NCI-H1436 treated with DMSO at 0.1 percent for 48 hours (cell line): ENCODE results near the gene RPS21.
"Not testable (repeated sequence)": the region's sequence is repeated elsewhere in the genome, so short reads cannot be mapped to it uniquely, and the experiment has no call there.

Experiments
- DNase-seq: peaks from one replicate; lab custom pipeline; 2025; lab: John Stamatoyannopoulos, UW

The RPS21 gene

DNA sequence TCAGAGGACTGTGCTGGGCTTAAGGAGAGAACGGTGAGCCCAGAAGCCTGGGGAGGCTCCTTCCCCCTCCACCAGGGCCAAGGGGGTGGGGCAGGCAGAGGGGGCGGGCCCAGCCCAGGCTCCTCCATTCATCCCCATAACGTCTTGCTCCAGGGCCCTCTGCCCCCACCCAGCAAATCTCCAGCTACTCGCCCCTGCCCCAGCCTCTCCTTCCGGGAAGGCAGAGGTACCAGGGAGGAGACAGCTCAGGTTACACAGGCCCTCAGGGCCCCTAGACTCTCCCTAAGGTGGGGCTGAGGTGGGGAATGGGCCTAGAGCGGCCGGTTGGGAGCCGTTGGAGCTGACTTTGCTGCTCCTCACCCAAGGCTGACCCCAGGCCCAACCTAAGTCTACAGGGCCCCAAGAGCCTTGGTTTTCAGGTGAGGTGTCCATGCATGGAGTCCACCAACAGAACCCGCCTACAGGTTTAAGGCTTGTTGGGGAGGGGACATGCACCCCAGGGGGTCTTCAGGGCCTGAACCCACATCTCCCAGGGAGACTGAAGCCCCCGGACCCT is 21.0 kb upstream of the RPS21 start:
- DNase-seq, result no peak

GRCh38 chr20:62366370-62367135 is 20.4 kb upstream of the RPS21 start:
- peak; percentile 37 for DNase-seq

DNA sequence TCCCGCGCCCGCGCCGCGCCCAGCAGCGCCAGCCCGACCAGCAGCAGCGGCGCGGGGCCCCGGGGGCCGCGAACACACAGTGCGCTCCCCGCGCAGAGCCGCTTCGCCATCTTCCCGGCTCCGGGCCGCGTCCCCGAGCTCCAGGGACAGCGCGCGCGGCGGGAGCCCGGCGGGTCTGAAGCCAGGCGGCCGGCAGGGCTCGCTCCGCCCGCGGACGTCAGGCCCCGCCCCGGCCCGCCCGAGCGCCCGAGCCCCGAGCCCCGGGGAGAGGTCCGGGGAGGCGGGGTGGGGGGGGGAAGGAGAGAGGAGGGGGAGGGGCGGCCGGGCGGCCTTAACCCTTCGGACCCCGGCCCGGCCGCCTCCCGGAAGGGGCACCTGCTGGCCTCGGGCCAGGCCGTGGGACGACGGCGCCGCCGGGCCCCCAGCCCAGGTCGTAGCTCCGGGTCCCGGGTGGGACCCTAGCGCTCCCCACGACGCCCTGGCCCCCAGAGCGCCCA is 19.7 kb upstream of the RPS21 start, which contains the start of gene LAMA5:
Gene LAMA5, minus strand, starts transcription at position 177 of the 497 bp plus-strand sequence. Its CDS starts 67 bp downstream, at position 110.
- DNase-seq, result no peak

DNA sequence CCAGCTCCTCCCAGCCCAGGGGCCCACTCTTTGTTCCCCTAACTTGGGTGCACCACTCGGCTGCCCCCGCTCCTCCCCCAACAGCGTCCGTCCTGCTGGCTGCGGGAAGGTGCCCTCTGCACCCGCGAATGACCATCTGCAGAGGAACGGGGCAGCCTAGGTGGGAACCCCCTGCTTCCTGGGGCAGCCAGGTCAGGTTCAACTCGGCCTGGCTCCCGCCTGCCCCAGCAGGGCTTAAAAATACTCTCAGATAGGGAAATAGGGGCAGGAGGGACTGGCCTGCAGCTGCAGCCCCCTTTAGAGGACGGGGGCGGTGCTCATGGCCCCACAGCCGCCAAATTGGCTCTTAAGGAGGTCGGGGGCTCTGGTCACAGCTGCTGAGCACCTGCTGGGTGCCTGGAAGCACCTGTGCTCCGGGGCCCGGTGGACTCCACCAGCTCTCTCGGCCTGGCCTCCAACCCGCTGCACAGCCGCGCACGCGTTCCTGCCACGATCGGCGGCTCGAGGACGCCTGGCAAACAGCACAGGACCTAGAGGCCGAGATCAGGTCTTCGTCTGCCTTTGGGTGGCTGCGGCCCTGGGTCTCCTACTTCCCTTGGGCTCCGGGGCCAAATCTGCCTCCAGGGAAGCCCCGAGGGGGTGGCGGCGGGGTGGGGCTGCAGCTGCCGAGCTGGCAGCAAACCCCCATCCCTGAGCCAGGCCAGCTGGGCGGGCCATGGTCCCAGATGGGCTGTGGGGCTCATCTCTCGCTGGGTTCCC is 19.1 kb upstream of the RPS21 start:
- DNase-seq, result no peak

GRCh38 chr20:62368392-62368975 is 18.4 kb upstream of the RPS21 start:
- no peak for DNase-seq

GRCh38 chr20:62368976-62369814 is 17.7 kb upstream of the RPS21 start:
- DNase-seq, result no peak

DNA sequence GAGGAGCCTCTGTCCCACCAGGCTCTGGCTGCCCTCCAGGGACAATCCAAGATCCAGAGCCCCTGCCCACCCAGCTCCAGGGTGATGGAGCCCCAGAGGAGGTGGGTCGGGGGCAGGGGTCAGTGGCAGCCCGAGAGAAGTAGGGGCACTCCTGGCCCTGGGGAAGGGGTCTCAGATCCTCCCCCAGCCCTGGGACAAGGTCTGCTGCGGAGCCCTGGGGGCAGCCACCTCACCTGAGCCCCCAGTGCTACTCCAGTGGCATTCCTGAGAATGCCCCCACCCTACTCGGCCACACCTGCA is 17.1 kb upstream of the RPS21 start:
- no peak for DNase-seq

- no peak for DNase-seq
These were observed 16.6 kb upstream of the RPS21 start for GRCh38 chr20:62370115-62370806.

DNA sequence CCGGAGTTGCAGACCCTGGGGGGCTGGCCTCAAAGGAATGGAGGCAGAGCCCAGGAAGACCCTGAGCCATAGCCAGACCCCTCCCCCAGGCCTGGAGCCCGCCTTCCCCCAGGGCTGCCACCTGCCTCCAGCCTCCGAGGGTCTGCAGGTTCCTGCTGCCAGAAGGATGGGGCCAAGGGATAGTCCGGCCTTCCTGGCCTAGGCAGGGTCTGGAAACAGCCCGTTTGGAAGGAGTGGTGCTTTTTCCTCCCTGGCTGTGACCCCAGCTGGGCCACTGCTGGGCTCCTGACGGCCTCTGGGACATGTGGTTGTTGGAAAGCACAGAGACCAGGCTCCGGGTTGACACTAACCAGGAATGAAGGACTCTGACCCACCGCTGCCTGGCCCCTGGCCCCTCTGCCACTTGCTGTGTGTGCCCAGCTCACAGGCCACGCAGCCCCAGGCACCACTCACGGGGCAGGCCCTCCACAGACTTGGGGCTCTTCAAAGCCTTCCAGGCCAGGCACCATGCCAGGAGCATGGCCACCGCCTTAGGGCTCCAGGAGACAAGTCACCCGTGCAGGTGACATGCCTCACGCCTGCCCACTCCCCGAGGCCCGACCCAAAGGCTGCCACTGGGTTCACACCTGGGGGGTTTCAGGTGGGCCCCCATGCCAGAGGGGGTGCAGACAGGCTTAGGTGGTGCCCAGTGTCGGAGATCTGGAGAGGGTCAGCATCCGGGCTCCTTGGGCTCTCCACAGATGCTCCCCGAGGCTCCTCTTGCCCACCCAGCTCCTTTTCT is 15.9 kb upstream of the RPS21 start:
- DNase-seq, result no peak

DNA sequence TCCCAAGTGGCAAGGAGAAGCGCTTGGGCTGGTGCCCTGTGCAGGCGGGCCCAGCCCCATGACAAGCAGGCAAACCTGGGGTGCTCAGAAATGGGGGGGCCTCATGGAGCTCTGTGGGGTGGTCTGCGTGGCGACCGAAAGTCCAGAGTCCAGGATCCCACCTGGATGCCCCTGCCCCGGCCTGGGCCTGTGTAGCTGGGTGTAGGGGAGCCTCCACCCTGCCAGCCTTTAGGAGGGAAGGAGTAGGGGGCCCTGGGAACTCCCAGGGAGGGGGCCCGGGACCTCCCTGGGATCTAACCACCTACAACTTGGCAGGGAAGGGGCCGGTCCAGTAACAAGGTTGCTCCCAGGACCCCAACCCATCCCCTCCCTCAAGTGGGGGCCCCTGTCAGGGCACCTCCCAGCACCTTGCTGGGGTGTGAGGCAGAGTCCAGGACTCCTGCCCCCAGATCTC is 15.3 kb upstream of the RPS21 start:
- no peak for DNase-seq

- no peak for DNase-seq
These were observed 14.6 kb upstream of the RPS21 start for GRCh38 chr20:62372042-62372993.

- not testable (repeated sequence) for DNase-seq
These were observed 13.2 kb upstream of the RPS21 start for GRCh38 chr20:62373631-62374179.

- DNase-seq, result no peak
These were observed 12.4 kb upstream of the RPS21 start for GRCh38 chr20:62374331-62375152.

DNA sequence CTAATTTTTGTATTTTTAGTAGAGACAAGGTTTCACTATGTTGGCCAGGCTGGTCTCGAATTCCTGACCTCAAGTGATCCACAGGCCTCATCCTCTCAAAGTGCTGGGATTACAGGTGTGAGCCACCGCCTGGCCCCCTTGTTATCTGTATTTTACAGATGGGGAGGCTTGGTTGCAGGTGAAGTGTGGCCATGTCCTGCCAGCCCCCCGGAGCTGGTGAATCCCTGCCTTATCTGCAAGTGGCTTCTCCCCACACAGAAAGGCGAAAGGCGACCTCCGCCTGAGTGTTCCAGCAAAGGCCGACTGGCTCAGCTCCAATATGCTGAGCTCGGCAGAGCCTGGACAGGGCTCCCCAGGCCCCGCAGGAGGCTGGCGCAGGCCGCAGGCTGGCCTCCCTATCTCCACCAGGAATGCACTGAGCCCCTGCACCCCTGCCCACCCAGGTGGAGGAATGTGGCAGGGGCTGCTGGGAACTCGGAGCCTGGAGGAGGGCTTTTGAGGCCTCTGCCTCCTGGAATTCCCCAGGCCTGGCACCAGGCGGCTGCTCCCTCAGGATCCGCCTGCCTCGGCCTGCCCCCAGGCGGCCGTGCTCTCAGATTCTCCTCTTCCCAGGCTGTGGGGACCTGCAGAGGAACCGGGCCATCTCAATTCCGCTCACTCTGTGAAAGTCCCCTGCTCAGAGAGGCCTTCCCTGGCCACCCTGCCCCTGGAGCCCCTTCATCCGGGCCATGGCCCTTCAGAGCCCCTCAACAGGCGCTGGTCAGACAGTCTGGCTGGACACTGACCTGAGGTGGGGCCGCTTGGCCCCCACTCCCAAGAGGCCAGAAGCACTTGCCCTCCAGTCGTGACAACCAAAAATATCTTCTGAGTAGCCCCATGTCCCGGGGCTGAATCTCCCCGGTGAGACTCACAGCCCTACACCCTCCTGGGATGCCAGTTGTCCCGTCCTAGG is 10.5 kb upstream of the RPS21 start:
- no peak for DNase-seq

GRCh38 chr20:62377064-62377461 is 9.8 kb upstream of the RPS21 start:
- no peak for DNase-seq

GRCh38 chr20:62377615-62378178 is 9.2 kb upstream of the RPS21 start:
- DNase-seq, result no peak
